IMR-90 (cell line): Measurements from ENCODE around the gene ITGB4. TPM values are rescaled to one million over a fixed set of nuclear protein-coding genes. Genes with fewer than 3 reads are reported as not detected.

Experiments
- ATAC-seq: fragments of 200-7000 bp; cut with Tn5 transposase; 2 replicates; pipeline ENCODE4 v1.9.1; 2020; ENCODE audit warnings: low read depth, mild to moderate bottlenecking, moderate library complexity
- BruUV-seq: library from RNA; stranded (reverse); fragments of 400-500 nt; replicated peaks from 2 replicates; lab custom pipeline; 2021; lab: Mats Ljungman, UMichigan
- CTCF ChIA-PET: fragments of 300-600 bp; formaldehyde crosslinking; extraction: SDS; loops from one replicate; lab custom pipeline; 2021; ENCODE audit warnings: antibody characterized with exemption; lab: Yijun Ruan, JAX
- POLR2A ChIA-PET: fragments of 300-600 bp; sonication (Branson Sonifier 250); formaldehyde crosslinking; loops from one replicate; lab custom pipeline; 2022; ENCODE audit warnings: antibody characterized with exemption; ENCODE audit not compliant: unreplicated experiment; lab: Charles Lee
- DNase-seq: peaks from one replicate; pipeline ENCODE4 v3.0.0; 2013
- H2AFZ ChIP-seq: replicated peaks from 2 replicates; pipeline ENCODE3; 2013; ENCODE audit warnings: low read length, mild to moderate bottlenecking; ENCODE audit not compliant: poor library complexity
- H2AK5ac ChIP-seq: 2 replicates; pipeline ENCODE4 v1.6.1; 2013; ENCODE audit warnings: low read depth, low read length, inconsistent platforms
- H2AK9ac ChIP-seq: replicated peaks from 2 replicates; pipeline ENCODE3; 2013; ENCODE audit warnings: mild to moderate bottlenecking, low read depth, low read length, moderate library complexity; ENCODE audit not compliant: poor library complexity
- H2BK120ac ChIP-seq: 2 replicates; pipeline ENCODE4 v1.6.1; 2013; ENCODE audit warnings: low read depth, low read length, inconsistent platforms
- H2BK15ac ChIP-seq: 3 replicates; pipeline ENCODE4 v1.6.1; 2013; ENCODE audit warnings: low read depth, low read length, inconsistent platforms
- H2BK20ac ChIP-seq: 2 replicates; pipeline ENCODE4 v1.6.1; 2013; ENCODE audit warnings: low read depth, mild to moderate bottlenecking, inconsistent platforms, low read length, moderate library complexity
- H2BK5ac ChIP-seq: 2 replicates; pipeline ENCODE4 v1.6.1; 2013; ENCODE audit warnings: mild to moderate bottlenecking, low read depth, low read length, inconsistent platforms; ENCODE audit not compliant: poor library complexity, severe bottlenecking
- H3K14ac ChIP-seq: replicated peaks from 2 replicates; pipeline ENCODE4 v1.6.1; 2013; ENCODE audit warnings: low read depth, low read length, inconsistent platforms
- H3K18ac ChIP-seq: 2 replicates; pipeline ENCODE4 v1.6.1; 2013; ENCODE audit warnings: low read depth, low read length, control low read depth
- H3K23ac ChIP-seq: 2 replicates; pipeline ENCODE4 v1.6.1; 2013; ENCODE audit warnings: low read depth, low read length, inconsistent platforms
- H3K27ac ChIP-seq: 2 replicates; pipeline ENCODE4 v1.5.1; 2013; ENCODE audit warnings: mild to moderate bottlenecking, control low read depth, low read length; ENCODE audit not compliant: insufficient read depth
- H3K27me3 ChIP-seq: 2 replicates; pipeline ENCODE4 v1.6.1; 2013; ENCODE audit warnings: low read length; ENCODE audit not compliant: control insufficient read depth, insufficient read depth
- H3K36me3 ChIP-seq: 2 replicates; pipeline ENCODE4 v1.6.1; 2013; ENCODE audit warnings: low read length, mixed read lengths; ENCODE audit not compliant: control insufficient read depth, insufficient read depth
- H3K4ac ChIP-seq: 2 replicates; pipeline ENCODE4 v1.6.1; 2013; ENCODE audit warnings: low read depth, low read length, inconsistent platforms
- H3K4me1 ChIP-seq: 2 replicates; pipeline ENCODE4 v1.6.1; 2013; ENCODE audit warnings: low read length, mixed read lengths; ENCODE audit not compliant: control insufficient read depth, insufficient read depth
- H3K4me2 ChIP-seq: 2 replicates; pipeline ENCODE4 v1.6.1; 2013; ENCODE audit warnings: low read depth, mild to moderate bottlenecking, control low read depth, low read length, moderate library complexity
- H3K4me3 ChIP-seq: 2 replicates; pipeline ENCODE4 v1.5.1; 2013; ENCODE audit warnings: low read depth, mild to moderate bottlenecking, control low read depth, low read length, moderate library complexity; ENCODE audit not compliant: insufficient read depth
- H3K56ac ChIP-seq: 2 replicates; pipeline ENCODE4 v1.6.1; 2013; ENCODE audit warnings: low read length, inconsistent platforms; ENCODE audit not compliant: insufficient read depth; ENCODE audit errors: extremely low read depth
- H3K79me1 ChIP-seq, 2 experiments: 2 replicates each; pipeline ENCODE4 v1.6.1; 2013; ENCODE audit warnings: low read length in 2 of 2, inconsistent platforms in 1 of 2, low read depth in 1 of 2
- H3K9ac ChIP-seq: 2 replicates; pipeline ENCODE4 v1.6.1; 2013; ENCODE audit warnings: low read depth, low read length, control low read depth
- H3K9me1 ChIP-seq: 2 replicates; pipeline ENCODE4 v1.6.1; 2013; ENCODE audit warnings: low read length, inconsistent platforms; ENCODE audit not compliant: insufficient read depth
- H3K9me3 ChIP-seq: 2 replicates; pipeline ENCODE4 v1.6.1; 2013; ENCODE audit warnings: low read length; ENCODE audit not compliant: control insufficient read depth, insufficient read depth
- H4K20me1 ChIP-seq: 2 replicates; pipeline ENCODE4 v1.6.1; 2013; ENCODE audit warnings: low read length, inconsistent platforms; ENCODE audit not compliant: insufficient read depth
- H4K5ac ChIP-seq: 2 replicates; pipeline ENCODE4 v1.6.1; 2013; ENCODE audit warnings: mild to moderate bottlenecking, low read depth, low read length, control low read depth
- H4K8ac ChIP-seq, 2 experiments: 2 replicates each; pipeline ENCODE4 v1.6.1; 2013; ENCODE audit warnings: low read depth in 2 of 2, low read length in 2 of 2, control low read depth in 1 of 2, inconsistent platforms in 1 of 2
- H4K91ac ChIP-seq: 2 replicates; pipeline ENCODE4 v1.6.1; 2013; ENCODE audit warnings: low read depth, low read length, inconsistent platforms; ENCODE audit not compliant: insufficient read depth
- BHLHE40 ChIP-seq: fragments of 150-350 bp; IDR thresholded peaks from 2 replicates; pipeline ENCODE4 v1.6.1; 2016; ENCODE audit warnings: mild to moderate bottlenecking, low read depth, low read length
- CEBPB ChIP-seq: IDR thresholded peaks from 2 replicates; pipeline ENCODE4 v1.6.1; 2012; ENCODE audit warnings: low read depth, low read length, improper control_type of control experiment
- CHD1 ChIP-seq: IDR thresholded peaks from 2 replicates; pipeline ENCODE4 v1.6.1; 2012; ENCODE audit warnings: low read depth, low read length, improper control_type of control experiment
- CTCF ChIP-seq: conservative IDR thresholded peaks from 2 replicates; pipeline ENCODE4 v1.5.1; 2012; ENCODE audit warnings: mild to moderate bottlenecking, low read depth, low read length, improper control_type of control experiment
- FOS ChIP-seq: fragments of 150-350 bp; IDR thresholded peaks from 2 replicates; pipeline ENCODE4 v1.6.1; 2016; ENCODE audit warnings: low read depth, low read length
- MAZ ChIP-seq: IDR thresholded peaks from 2 replicates; pipeline ENCODE4 v1.6.1; 2012; ENCODE audit warnings: low read depth, mild to moderate bottlenecking, low read length, improper control_type of control experiment, moderate library complexity, borderline replicate concordance
- NFE2L2 ChIP-seq: fragments of 150-350 bp; IDR thresholded peaks from 2 replicates; pipeline ENCODE4 v1.6.1; 2016; ENCODE audit warnings: low read depth, mild to moderate bottlenecking, low read length
- RAD21 ChIP-seq: IDR thresholded peaks from 2 replicates; pipeline ENCODE4 v1.6.1; 2012; ENCODE audit warnings: low read length, improper control_type of control experiment
- RCOR1 ChIP-seq: IDR thresholded peaks from 2 replicates; pipeline ENCODE4 v1.6.1; 2012; ENCODE audit warnings: mild to moderate bottlenecking, low read length, improper control_type of control experiment; ENCODE audit not compliant: insufficient replicate concordance
- RFX5 ChIP-seq: IDR thresholded peaks from 2 replicates; pipeline ENCODE4 v1.8.0; 2012; ENCODE audit warnings: low read depth, mild to moderate bottlenecking, low read length, moderate library complexity
- SMC3 ChIP-seq: fragments of 150-350 bp; IDR thresholded peaks from 2 replicates; pipeline ENCODE4 v1.6.1; 2016; ENCODE audit warnings: low read depth, mild to moderate bottlenecking, antibody characterized with exemption, low read length, moderate library complexity
- WGBS, 2 experiments: methylation state at CpG; one replicate each; pipeline versions ENCODE4 v1.1.5 to v1.1.7; 2013; ENCODE audit warnings: missing lambda C conversion rate in 2 of 2; ENCODE audit not compliant: insufficient read length in 1 of 2; ENCODE audit errors: extremely low coverage in 2 of 2; 5-methylcytosine and 5-hydroxymethylcytosine counted together
- dilution Hi-C: fragments of 300-500 bp; cut with HindIII; formaldehyde crosslinking; loops from one replicate; pipeline ENCODE4 v1.14.3; 2018; ENCODE audit warnings: low sequenced_read_pairs; ENCODE audit not compliant: unreplicated experiment
- in situ Hi-C: fragments of 300-500 bp; cut with MboI; formaldehyde crosslinking; loops from 3 replicates; pipeline ENCODE4 v1.14.3; 2019; ENCODE audit warnings: low sequenced_read_pairs, inconsistent platforms, mixed read lengths
- intact Hi-C: fragments of 100-400 bp; cut with micrococcal nuclease; formaldehyde crosslinking; loops from 2 replicates; pipeline ENCODE4 v1.10.0; 2022
- polyA plus RNA-seq, 3 experiments: library from polyadenylated mRNA; depleted of rRNA; stranded (reverse); fragments of >200 nt; gene quantifications; 2 replicates each; pipeline ENCODE4 v1.2.3, GENCODE V29; 2012; ENCODE audit warnings: low replicate concordance in 1 of 3
- total RNA-seq: library from RNA; depleted of rRNA; stranded (reverse); fragments of >200 nt; gene quantifications from 2 replicates; pipeline ENCODE4 v1.2.3, GENCODE V29; 2012
- TF ChIP-seq, protein P1 (sequence below): fragments of 150-350 bp; IDR thresholded peaks from 2 replicates; pipeline ENCODE4 v1.6.1; 2016; ENCODE audit warnings: low read depth, mild to moderate bottlenecking, low read length, moderate library complexity, borderline replicate concordance

Gene ITGB4
- total and polyA plus RNA-seq, 2 of the 4 experiments (the other 2 are of a cell fraction): under 0.01 to 0.27 TPM

GRCh38 chr17:75739801-75740200, 18.5 kb downstream of the ITGB4 start:
- Histone ChIP-seq H4K5ac (no peak overlapping the region), H4K8ac (no peak overlapping the region), H3K9me3 (no peaks in the 10 kb centered on the region), H4K91ac (no peak overlapping the region), H3K9me1 (no peaks in the 10 kb centered on the region), H2BK120ac (no peak overlapping the region), H2BK5ac (no peak overlapping the region), H3K4me2 (no peak overlapping the region), H3K4me1 (no peaks in the 10 kb centered on the region), H3K14ac (no peak overlapping the region), H3K9ac (no peak overlapping the region), H2AK9ac (no peak overlapping the region), H3K27me3 (peaks cover 2% of the 10 kb centered on the region; the same call in 1 of the 2 replicates), H3K79me1 (no peaks in the 10 kb centered on the region), H2AK5ac (no peak overlapping the region), H4K20me1 (no peaks in the 10 kb centered on the region), H3K56ac (no peak overlapping the region), H3K4ac (no peak overlapping the region), H2BK20ac (no peak overlapping the region), H3K36me3 (no peaks in the 10 kb centered on the region), H2BK15ac (no peak overlapping the region), H3K27ac (no peak overlapping the region), H3K4me3 (no peak overlapping the region), H3K18ac (no peak overlapping the region), H3K23ac (no peak overlapping the region), H2AFZ (no peak overlapping the region)
- TF ChIP-seq SMC3 (no peak), CEBPB (no peak), CTCF (no peak), RCOR1 (no peak), RFX5 (no peak), RAD21 (no peak), FOS (no peak), NFE2L2 (no peak), CHD1 (no peak), BHLHE40 (no peak), MAZ (no peak)
- TF ChIP-seq, protein P1, sequence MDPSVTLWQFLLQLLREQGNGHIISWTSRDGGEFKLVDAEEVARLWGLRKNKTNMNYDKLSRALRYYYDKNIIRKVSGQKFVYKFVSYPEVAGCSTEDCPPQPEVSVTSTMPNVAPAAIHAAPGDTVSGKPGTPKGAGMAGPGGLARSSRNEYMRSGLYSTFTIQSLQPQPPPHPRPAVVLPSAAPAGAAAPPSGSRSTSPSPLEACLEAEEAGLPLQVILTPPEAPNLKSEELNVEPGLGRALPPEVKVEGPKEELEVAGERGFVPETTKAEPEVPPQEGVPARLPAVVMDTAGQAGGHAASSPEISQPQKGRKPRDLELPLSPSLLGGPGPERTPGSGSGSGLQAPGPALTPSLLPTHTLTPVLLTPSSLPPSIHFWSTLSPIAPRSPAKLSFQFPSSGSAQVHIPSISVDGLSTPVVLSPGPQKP: no peak
- BruUV-seq: no TSS peak
- no peak for DNase-seq
- intact Hi-C loops: no loop called here
- ChIA-PET CTCF (no interaction called here), POLR2A (no interaction called here)
- dilution Hi-C loops: no loop called here
- in situ Hi-C loops: loop anchor here (10.0 kb wide), 1 partner anchor 315 kb away; no protein-coding TSS in a partner anchor
- WGBS, 2 experiments: 88% methylated on average over 4 of the region's 14 CpGs; no CpG with 5 or more reads in 1 of the 2 experiments
- ATAC-seq: no peak
